GM10266 (cell line): ENCODE measurements around the gene PARK7.
"Not testable (repeated sequence)": the region's sequence is repeated elsewhere in the genome, so short reads cannot be mapped to it uniquely, and the experiment has no call there.

Source experiments
- DNase-seq: peaks from one replicate; pipeline ENCODE4 v3.0.0; 2012; ENCODE audit errors: extremely low spot score
- CTCF ChIP-seq: IDR thresholded peaks from 2 replicates; pipeline ENCODE4 v1.5.1; 2012; ENCODE audit warnings: mild to moderate bottlenecking, low read depth; ENCODE audit not compliant: control insufficient read depth, insufficient read depth; ENCODE audit errors: missing control alignments

The PARK7 gene

GRCh38 chr1:7921796-7922195 lies 39.7 kb upstream of the PARK7 start:
- no peak for TF ChIP-seq CTCF
- DNase-seq: no peak

DNA sequence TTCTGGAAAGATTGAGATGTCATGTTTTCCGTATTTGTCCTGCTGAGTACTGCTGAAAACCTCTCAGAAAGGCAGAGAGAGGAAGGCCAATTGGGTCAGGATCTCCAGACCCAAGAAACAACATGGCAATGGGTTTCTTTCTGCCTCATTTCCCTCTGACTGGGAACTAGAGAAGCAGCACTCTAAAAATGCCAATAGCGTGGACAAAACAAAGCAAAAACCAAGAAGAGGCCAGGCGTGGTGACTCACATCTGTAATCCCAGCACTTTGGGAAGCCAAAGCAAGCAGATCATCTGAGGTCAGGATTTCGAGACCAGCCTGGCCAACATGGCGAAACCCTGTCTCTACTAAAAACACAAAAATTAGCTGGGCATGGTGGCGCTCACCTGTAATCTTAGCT lies 39.2 kb upstream of the PARK7 start:
- DNase-seq: no peak
- no peak for TF ChIP-seq CTCF

GRCh38 chr1:7927061-7927460 lies 34.5 kb upstream of the PARK7 start:
- DNase-seq: not testable (repeated sequence)

DNA sequence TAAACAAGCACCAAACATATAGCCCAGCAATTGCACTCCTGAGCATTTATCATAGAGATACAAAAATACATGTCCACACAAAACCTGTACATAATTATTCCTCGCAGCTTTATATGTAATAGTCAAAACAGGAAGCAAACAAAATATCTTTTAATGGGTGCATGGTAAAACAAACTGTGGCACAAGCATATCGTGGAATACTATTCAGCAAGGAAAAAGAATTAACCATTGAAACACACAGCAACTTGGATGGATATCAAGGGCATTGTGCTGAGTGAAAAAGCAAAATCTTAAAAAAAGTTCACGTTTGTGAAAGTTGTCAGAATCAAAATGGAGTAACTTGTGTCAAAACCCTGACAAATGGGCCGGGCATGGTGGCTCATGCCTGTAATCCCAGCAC lies 33.3 kb upstream of the PARK7 start:
- no peak for DNase-seq
- TF ChIP-seq CTCF: no peak

- TF ChIP-seq CTCF: no peak
- no peak for DNase-seq
Measured at GRCh38 chr1:7929637-7930036, 31.9 kb upstream of the PARK7 start.

DNA sequence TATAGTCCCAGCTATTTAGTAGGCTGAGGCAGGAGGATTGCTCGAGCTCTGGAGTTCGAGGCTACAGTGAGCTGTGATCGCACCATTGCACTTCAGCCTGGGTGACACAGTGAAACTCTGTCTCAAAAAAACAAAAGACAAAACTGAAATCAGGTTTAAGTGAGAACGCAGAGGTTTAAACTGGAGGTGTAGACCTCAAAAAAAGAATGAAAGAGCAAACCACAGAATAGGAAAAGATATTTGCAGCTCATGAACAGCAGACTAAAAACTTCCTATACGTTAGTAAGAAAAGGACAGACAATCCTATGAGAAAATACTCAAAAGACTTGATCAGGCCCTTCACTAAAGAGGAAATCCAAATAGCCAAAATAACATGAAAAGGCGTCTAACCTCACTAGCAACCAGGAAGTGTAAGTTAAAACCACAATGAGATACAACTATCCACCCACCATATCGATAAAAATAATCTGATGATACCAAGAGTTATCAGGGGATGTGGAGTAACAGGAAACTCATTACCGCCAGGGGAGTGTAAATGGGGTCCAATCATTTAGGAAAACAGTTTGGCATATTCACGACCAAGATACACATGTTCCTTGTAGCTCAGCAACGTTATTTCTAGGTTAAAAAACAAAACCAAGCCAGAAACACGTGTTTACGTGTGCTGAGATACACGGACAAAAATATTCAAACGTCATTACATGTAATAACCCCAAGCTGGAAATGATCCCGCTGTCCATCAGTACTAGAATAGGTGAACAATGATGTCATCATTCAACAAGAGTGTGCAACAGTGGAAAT lies 30.7 kb upstream of the PARK7 start:
- no peak for DNase-seq
- no peak for TF ChIP-seq CTCF

DNA sequence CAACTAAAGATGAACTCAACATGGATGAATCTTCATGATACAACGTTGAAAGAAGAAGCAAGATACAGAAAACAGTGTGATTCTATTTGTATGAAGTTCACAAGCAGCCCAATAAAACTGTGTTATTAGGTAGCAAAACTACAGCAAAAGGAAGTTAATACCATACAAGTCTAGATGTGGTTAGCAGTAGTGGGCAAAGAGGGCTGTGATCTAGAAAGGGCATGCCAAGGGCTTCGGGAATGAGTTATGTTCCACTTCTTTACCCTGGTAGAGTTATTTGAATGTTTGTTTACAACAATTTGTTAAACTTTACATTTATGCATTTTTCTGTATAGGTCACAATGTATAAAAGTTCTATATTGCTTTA lies 30.1 kb upstream of the PARK7 start:
- no peak for TF ChIP-seq CTCF
- DNase-seq: no peak

DNA sequence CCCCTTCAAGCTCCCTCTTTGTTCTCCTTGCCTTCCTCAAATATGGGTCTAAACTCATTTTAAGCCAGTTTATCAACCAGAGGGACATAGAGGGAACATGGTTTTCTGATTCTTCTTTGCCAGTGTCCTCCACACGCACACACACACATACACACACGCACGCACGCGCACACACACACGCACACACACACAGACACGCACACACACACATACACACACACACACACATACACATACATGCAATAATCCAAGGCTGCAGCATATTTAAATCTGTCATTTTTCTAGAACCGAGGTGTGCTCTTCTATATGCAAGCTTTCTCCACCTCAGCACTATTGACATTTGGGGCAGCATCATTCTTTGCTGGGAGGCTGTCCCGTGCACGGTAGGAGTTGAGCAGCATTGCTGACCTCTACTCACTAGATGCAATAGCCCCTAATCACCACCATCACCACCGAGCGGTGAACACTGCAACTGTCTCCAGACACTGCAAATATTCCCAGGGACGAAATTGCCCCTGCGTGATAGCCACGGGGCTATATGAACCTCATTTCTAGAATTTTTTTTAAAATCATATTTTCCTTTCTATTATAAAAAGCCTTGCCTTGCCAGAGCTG lies 28.9 kb upstream of the PARK7 start:
- no peak for DNase-seq
- TF ChIP-seq CTCF: no peak
